HS-27A (cell line): ENCODE measurements around the gene RHD.
A peak's percentile ranks its signal among the peaks of the same experiment; 100 is the strongest.
"Not testable (repeated sequence)": the region's sequence is repeated elsewhere in the genome, so short reads cannot be mapped to it uniquely, and the experiment has no call there.

Source experiments
- DNase-seq: peaks from one replicate; pipeline ENCODE4 v3.0.0-alpha.2; 2012; ENCODE audit warnings: low read depth, missing footprints

Gene RHD

DNA sequence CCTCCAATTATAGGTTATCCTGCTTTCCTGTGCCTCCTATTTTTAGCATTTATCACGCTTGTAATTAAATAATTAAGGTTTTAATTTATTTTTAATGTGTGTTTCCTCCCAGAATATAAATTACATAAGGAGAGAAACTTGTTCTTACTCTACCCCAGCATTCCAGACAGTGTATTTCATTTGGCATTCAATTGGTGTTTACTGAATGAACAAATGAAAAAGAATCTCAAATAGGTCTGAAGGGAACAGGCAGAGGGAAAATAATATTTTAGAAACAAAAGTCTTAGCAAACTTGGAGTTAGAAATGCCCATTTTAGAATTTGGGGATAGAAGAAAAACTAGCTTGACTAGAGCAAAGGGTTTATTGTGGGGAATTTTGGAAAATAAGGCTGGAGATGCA lies 15.1 kb upstream of the RHD start:
- no peak for DNase-seq

DNA sequence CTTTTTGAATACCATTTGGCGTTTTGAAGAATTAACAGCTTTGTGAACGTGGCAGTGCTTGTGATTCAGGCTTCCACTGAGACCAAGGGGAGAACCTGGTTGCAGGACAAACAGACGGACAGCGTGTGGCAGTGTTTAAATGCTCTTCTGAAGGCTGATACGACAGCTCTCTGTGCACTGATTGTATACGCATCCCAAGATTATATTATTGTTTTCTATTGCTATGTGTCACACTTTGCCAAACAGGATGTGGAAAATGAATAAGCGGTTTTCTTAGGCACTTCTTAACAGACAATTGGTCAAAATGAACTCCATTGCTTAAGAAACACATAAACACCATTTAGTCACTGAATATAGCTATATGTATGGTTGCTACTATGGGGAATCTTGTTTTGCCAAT lies 12.5 kb upstream of the RHD start:
- DNase-seq = not testable (repeated sequence)

DNA sequence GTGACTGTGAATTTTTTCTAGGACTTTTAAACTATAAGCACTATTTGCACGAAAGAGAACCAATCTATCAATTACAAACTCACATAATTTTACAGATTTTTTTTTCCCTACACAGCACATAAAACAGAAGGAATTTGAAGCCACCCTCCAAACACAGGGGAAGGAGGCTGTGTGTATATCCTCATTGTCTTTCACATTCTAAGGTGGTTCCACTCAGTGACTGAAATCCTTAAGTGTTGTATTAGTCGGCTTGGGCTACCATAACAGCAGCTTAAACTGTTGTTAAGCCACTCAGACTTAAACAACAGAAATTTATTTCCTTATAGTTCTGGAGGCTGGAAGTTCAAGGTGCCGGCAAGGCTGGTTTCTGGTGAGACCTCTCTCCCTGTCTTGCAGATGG lies 12.0 kb upstream of the RHD start:
- not testable (repeated sequence) for DNase-seq

DNA sequence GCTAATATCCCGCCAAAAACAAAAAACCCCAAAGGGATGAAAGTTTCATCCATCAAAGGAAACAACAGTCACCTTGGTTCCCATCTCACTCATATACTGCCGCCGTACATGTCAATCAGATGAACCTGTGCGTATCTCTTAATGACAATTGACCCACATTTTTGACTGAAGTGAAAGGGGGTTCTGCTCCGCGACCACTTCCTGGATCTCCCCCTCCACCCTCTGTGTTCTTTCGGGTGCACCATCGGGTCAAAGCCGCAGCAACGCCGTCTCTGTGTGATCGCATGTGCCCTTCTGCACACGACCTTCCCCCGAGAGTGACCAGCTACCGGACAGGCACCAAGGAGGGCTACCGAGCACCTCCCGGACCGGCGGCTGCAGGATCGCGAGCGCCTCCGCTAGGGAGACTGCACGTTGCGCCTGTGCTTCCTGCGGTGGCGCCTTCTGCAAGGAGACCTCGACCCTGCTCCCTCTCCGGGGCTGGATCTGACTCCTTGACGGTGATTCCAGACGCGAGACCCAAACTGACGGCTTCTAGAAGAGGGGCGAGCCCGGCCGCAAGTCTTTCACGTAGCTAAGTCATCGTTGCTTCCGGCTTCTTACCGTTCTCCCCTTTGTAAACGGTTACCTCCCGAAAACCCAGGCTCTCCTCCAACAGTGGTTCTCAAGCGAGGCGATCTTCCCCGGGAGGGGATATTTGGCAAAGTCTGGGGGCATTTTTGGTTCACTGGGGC lies 5.6 kb upstream of the RHD start:
- DNase-seq = not testable (repeated sequence)

DNA sequence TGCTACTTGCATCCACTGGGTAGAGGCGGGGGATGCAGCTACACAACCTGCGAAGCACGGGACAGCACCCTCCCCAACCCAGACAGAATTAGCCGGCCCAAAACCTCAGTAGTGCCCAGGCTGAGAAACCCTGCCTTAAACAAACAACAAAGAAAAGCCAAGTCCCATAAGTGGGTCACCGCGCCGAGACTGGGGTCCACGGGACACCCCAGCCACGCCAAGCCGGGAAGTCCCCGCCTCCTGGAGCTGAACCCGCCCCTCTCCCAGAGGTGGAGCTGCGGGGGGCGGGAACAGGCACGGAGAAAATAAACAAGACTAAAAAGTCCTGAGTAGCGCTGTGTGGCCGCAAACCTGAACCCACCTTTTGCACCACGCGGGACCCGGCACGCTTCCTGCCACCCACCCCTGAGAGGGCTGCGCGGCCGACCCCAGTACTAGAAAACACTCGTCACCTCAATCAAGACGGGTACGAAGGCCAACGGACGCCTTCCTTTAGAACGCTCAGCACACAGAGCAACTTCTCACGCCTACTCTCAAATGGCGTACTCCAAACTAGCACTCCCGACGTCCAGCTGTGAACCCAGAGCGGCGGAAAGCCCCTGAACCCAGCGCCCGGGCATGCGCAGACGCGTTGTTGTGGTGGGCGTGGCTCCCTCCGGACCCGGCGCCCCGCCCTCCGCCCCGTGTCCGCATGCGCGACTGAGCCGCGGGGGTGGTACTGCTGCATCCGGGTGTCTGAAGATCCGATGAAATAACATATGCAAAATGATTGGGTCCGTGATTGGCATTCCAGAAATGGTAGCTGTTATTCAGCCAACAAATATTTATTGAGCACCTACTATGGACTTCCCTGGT lies 4.8 kb upstream of the RHD start:
- peak; percentile 58 for DNase-seq

DNA sequence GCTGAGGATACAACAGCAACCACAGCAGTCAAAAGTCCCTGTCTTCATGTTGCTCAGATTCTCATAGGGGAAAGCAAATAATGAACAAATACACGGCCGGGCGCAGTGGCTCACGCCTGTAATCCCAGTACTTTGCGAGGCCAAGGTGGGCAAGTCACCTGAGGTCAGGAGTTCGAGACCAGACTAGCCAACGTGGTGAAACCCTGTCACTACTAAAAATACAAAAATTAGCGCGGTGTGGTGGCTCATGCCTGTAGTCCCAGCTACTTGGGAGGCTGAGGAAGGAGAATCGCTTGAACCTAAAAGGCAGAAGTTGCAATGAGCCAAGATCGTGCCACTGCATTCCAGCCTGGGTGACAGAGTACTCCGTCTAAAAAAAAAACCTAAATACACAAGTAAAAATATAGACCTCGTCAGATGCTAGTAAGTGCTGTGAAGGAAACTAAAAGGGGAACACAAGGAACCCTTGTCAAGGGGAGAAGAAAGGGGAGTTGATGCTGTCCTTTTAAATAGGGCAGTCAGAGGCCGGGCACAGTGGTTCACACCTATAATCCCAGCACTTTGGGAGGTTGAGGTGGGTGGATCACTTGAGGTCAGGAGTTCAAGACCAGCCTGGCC lies 4.1 kb upstream of the RHD start:
- not testable (repeated sequence) for DNase-seq

DNA sequence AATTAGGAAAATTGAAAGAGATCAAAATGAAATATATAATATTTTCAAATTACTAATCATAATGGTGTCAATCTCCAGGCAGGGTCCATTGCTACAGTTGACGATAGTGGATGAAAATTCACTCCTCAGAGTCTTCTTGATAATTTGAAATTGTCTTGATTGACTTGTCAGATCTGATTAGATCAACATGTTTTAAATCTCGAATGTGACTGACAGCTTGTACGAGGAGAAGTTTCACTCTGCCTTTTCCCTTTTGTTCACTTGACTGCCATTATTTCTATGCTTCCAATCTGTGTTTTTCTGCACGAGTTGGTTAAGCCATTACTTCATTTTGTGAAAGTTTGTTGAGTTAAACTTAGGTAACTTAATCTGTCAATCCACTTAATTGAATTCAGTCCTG lies 3.3 kb downstream of the RHD start:
- DNase-seq = not testable (repeated sequence)

DNA sequence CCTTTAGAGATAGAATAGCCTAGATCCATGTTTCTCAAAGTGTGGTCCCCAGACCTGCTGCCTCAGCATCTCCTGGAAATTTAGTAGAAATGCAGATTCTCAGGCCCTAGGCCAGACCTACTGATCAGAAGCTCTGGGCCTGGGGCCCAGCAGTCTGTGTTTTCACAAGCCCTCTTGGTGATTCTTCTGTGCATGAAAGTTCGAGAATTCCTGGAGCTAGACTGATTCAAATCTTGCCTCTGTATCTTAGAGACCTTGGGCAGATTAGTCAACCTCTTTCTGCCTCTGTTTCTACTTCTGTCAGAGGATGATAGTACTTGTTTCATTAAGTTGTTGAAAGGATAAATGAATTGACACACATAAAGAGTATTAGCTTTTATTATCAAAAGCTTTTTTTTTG lies 5.0 kb downstream of the RHD start:
- not testable (repeated sequence) for DNase-seq

DNA sequence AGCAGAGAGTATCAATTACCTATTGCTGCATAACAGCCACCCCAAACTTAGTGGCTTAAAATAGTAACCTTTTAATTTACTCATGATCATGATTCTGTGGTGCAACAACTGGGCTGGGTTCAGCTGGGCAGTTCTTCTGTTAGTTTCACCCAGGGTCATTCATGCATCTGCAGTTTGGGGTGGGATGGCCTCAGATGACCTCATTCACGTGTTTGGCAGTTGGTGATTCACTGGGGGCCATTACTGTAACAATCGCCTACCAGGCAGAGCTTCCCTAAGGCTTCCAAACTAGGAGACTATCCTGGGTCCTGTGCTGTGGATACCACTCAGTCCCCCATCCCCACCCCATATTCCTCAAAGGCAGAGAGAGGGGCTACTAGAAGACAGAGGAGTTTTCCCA lies 6.0 kb downstream of the RHD start:
- DNase-seq = not testable (repeated sequence)

DNA sequence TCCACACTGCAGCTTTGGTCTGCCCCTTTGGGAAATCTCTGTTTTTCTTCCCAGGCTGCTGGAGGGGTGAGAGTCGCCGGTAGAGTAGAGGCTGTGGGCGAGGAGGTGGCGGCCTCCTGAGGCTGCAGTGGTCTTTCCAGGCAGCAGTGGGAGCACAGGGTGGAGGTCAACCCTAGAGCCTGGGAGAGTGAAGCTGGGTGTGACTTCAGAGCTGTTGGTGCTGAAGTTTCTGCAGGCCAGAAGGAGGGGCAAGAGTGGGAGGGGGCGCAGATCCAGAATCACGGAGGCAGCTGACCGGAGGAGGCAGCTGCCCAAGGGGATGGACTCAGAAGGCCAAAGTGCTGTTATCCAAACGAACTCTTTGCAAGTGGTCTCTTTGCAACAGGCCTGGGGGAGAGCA lies 6.5 kb downstream of the RHD start:
- DNase-seq = not testable (repeated sequence)

DNA sequence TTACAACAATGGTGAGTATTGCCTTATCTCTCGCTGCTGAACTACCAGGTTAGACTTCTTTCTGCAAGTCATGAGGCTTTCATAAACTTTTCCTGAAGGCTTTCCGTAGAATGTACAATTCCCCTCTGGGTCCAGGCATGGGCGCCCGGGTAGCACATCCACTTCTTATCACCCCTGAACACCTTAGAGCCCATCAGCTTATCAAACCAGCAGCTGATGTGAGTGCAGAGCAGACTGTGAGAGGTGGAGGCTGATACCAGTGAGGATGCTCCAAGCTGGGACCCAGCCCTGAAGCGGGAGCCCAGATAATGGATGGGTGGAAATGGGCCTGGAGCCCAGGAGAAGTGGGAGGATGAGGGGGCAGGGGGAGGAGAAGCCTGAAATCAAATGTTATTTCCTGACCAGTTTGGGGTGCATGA lies 7.4 kb downstream of the RHD start:
- not testable (repeated sequence) for DNase-seq

DNA sequence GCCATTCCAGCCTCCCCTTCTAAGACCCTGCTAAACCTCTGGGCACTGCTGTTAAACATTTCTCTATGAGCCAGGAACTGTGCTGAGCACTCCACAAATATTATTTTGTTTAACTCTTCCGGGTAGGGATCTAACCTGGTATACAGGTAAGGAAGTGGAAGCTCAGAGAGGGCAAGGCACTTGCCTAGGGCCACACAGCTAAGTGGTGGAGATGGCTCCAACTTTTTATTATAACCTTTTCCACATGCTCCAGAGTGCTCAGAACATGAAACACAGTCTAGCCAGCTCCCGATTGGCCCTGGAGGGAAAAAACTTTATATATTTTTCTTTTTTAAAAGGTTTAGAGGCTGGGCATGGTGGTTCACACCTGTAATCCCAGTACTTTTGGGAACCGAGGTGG lies 13.6 kb downstream of the RHD start:
- DNase-seq = not testable (repeated sequence)

DNA sequence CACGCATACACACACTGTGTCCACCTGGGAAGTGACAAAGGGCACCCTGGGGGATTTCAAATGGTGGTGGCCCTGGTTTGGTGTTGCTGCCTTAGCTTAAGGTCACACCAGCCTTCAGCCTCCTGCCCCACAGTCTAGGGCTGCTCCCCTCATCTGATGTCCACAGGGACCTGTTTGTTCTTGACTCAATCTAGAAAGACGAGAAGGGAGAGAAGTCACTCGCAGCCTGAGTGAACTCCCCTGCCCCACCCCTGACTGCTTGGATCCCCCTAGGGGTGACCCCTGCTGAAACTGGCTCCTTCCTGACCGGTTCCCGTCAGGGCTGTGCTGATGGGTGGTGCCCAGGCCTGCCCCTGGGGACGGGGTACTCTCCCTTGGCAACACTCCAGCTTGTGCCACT lies 14.9 kb downstream of the RHD start:
- DNase-seq = not testable (repeated sequence)

DNA sequence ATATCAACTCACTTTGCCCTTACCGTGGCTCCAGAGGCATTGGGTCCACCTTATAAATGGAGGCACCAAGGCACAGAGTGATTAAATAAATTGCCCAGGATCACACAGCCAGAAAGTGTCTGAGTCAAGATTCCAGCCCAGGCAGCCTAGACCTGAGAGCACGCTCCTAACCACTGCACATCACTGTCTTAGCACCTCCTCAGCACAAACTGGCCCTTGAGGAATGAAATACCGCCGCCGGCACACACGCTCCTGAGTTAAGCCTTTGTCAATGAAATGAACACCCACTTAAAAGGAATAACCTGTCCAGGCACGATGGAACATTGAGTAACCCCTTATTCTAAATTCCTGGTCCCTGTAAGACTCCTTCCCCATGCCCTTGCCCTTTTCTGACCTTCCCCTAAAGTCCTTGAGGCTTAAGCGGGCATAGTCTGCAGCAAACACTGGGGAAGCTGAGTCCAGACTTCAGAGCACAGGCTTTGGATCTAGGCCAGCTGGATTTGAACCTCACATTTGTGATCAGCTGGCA lies 16.3 kb downstream of the RHD start:
- not testable (repeated sequence) for DNase-seq

DNA sequence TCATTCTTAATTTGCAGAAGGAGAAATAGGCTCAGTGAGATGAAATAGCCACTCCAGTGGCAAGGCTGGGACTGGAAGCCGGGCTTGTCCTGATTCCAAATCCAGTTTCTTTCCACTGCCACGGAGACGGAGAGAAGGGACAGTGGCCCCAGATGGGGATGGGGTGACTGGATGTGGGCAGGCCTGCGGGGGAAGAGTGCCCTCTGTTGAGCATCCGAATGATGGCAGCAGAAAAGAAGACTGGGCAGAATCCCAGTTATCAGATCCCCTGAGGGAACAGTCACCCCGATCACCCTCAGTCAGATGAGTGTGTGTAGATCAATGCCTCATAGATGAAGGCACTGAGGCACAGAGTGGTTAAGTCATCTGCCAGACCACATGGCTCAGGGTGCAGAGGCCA lies 17.7 kb downstream of the RHD start:
- DNase-seq = not testable (repeated sequence)

DNA sequence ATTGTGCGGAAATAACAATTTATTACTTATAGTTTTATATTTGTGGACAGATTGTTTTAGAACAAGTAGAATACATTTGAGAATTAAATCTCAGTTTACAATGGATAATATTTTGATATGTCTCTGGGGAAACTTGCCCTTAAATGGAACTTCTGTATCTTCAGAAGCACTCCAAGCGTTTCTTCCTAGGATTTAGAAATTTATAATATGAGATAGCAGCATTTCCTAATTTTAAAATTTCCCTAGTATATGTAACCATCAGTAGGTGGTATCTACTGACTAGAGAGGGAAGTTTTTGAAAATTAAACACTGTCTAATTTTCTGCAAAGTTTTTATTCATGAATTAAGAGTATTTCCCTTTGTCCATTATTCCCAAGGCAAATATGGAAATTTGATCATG lies 21.1 kb downstream of the RHD start:
- DNase-seq = not testable (repeated sequence)

DNA sequence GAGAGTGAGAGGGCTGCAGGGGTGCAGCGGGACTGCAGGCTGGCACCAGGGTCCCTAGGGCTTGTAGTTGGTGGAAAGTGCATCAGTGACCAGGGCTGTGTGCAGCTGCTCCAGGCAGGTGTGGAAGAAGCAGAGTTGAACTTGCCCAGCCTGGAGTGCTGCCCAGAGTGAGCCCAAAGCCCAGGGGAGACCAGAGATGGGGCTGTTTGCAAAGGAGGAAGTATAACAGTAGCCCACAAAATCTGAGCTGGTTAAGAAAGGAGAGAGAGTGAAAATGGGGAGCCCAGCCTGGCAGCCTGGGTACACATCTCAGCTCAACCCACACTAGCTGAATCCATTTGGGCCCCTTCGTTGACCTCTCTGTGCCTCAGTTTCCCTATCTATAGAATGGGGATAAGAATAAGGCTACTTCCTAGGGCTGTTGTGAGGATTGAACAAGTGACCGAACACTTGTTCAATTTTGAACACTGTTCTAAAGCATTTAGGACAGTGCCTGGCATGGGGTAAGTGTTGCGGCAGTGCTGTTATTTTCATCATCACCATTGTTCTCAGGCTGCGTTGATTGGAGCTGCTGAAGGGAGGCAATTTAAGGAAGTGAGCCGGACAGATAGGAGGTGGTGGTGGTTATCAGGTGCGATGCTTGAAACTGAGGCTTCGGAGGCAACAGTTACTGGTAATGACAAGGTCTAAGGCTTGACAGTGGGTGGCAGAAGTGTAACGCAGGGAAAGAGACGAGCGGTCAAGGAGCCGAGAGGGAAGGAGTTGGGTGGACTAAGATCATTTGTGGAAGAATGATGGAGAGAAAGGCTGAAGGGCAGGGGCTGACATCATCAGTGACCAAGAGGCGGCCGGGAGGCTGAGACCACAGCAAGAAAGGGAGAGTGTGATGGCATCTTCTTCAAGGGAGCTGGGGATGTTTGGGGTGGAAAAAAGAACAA lies 22.8 kb downstream of the RHD start:
- DNase-seq = not testable (repeated sequence)

DNA sequence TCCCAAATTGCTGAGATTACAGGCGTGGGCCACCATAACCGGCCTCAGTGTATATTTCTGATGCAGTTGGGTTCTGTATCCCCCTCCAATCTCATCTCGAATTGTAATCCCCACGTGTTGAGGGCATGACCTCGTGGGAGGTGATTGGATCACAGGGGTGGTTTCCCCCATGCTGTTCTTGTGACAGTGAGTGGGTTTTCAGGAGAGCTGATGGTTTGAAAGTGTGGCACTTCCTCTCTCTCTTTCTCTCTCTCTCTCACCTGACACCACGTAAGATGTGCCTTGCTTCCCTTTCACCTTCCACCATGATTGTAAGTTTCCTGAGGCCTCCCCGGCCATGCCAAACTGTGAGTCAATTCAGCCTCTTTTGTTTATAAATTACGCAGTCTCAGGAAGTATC lies 24.2 kb downstream of the RHD start:
- not testable (repeated sequence) for DNase-seq

DNA sequence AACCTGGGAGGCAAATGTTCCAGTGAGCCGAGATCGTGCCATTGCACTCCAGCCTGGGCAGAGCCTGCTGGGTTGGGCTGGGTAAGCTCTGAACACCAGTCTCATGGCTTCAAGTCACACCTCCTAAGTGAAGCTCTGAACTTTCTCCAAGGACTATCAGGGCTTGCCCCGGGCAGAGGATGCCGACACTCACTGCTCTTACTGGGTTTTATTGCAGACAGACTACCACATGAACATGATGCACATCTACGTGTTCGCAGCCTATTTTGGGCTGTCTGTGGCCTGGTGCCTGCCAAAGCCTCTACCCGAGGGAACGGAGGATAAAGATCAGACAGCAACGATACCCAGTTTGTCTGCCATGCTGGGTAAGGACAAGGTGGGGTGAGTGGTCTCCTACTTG lies 28.4 kb downstream of the RHD start:
- DNase-seq = not testable (repeated sequence)

DNA sequence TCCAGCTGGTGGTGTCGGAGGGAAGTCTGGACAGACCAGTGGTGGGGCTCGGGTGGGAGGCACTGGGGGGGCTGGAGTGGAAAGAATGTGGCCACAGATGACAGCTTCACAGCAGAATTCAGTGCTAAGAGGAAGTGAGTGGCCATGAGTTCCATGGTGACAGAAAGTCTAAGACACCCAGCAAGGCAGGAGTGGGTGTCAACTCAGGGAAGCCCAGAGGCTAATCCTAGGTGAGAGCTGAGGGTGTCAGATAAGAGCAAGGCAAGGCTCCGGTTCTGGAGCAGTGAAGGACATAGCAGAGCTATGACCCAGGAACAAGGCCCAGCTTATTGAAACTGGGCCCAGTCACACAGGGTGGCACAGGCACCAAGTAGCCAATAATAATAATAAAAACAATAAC lies 30.0 kb downstream of the RHD start:
- DNase-seq = not testable (repeated sequence)

DNA sequence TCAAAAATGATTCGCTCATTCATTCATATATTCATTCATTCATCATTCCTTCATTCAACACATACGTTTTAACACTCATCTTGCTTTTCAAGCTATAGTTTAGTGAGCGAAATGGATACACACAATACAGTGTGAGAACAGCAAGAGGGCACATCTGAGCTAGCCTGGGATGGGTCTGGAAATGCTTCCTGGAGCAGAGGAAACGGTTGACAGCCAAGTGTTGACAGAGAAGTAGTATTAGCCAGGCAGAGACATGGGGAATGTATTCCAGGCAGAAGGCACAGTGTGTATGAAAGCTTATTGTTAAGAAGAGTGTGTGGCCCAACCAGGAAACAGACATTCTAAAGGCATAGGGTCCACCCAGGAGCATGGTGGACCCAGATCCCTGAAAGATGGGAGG lies 32.6 kb downstream of the RHD start:
- not testable (repeated sequence) for DNase-seq
